Smooth muscle cell (in vitro differentiated cells): ENCODE results near the gene KCNC1. TPM values are rescaled to one million over a fixed set of nuclear protein-coding genes. Genes with fewer than 3 reads are reported as not detected.

Experiments
- DNase-seq: peaks from one replicate; lab custom pipeline; 2025; ENCODE audit not compliant: unreplicated experiment; lab: John Stamatoyannopoulos, UW
- H2AFZ ChIP-seq: fragments of 200-600 bp; sonication (generic); 2 replicates; pipeline ENCODE4 v1.6.0; 2016; ENCODE audit warnings: antibody characterized with exemption, low read depth, mild to moderate bottlenecking
- H3F3A ChIP-seq: fragments of 200-600 bp; sonication (generic); 2 replicates; pipeline ENCODE4 v1.6.0; 2017; ENCODE audit warnings: antibody characterized with exemption, low read depth
- H3K27ac ChIP-seq: fragments of 200-600 bp; sonication (generic); 2 replicates; pipeline ENCODE4 v1.5.1; 2016; ENCODE audit warnings: low read depth, mild to moderate bottlenecking
- H3K27me3 ChIP-seq: fragments of 200-600 bp; sonication (generic); 2 replicates; pipeline ENCODE4 v1.6.1; 2016; ENCODE audit warnings: low read depth, mild to moderate bottlenecking
- H3K36me3 ChIP-seq: fragments of 200-600 bp; sonication (generic); 2 replicates; pipeline ENCODE4 v1.5.1; 2016; ENCODE audit warnings: low read depth
- H3K4me1 ChIP-seq: fragments of 200-600 bp; sonication (generic); 2 replicates; pipeline ENCODE4 v1.5.1; 2016; ENCODE audit warnings: low read depth
- H3K4me2 ChIP-seq: fragments of 200-600 bp; sonication (generic); 2 replicates; pipeline ENCODE4 v1.6.0; 2016; ENCODE audit warnings: mild to moderate bottlenecking
- H3K4me3 ChIP-seq: fragments of 200-600 bp; sonication (generic); 2 replicates; pipeline ENCODE4 v1.5.1; 2016; ENCODE audit warnings: mild to moderate bottlenecking
- H3K79me2 ChIP-seq: fragments of 200-600 bp; sonication (generic); 2 replicates; pipeline ENCODE4 v1.6.0; 2016; ENCODE audit warnings: low read depth, mild to moderate bottlenecking
- H3K9ac ChIP-seq: fragments of 200-600 bp; sonication (generic); 2 replicates; pipeline ENCODE4 v1.6.0; 2016; ENCODE audit warnings: low read depth
- H3K9me3 ChIP-seq: fragments of 200-600 bp; sonication (generic); replicated peaks from 2 replicates; pipeline ENCODE4 v1.5.1; 2016; ENCODE audit warnings: low read depth
- H4K20me1 ChIP-seq: fragments of 200-600 bp; sonication (generic); 2 replicates; pipeline ENCODE4 v1.6.0; 2016; ENCODE audit warnings: low read depth
- WGBS: methylation state at CpG from one replicate; pipeline ENCODE4 v1.1.7; 2016; ENCODE audit warnings: low lambda C conversion rate; 5-methylcytosine and 5-hydroxymethylcytosine counted together
- polyA plus RNA-seq: library from polyadenylated mRNA; unstranded; fragments of >200 nt; fragmentation: Nextera tagmentation; extraction: Ambion mirVana; gene quantifications from 2 replicates; pipeline ENCODE4 v1.2.1, GENCODE V29; 2016
- total RNA-seq: library from RNA; depleted of rRNA; stranded (reverse); fragments of >200 nt; gene quantifications from 2 replicates; pipeline ENCODE4 v1.2.3, GENCODE V29; 2014
- TF ChIP-seq, protein P1 (sequence below): fragments of 200-600 bp; sonication (generic); IDR thresholded peaks from 2 replicates; pipeline ENCODE4 v1.5.1; 2017; ENCODE audit warnings: borderline replicate concordance, mild to moderate bottlenecking, antibody characterized with exemption; ENCODE audit not compliant: insufficient read depth, poor library complexity, severe bottlenecking

KCNC1 gene
- total and polyA plus RNA-seq, 2 experiments from 2014 or later, result not detected

DNA sequence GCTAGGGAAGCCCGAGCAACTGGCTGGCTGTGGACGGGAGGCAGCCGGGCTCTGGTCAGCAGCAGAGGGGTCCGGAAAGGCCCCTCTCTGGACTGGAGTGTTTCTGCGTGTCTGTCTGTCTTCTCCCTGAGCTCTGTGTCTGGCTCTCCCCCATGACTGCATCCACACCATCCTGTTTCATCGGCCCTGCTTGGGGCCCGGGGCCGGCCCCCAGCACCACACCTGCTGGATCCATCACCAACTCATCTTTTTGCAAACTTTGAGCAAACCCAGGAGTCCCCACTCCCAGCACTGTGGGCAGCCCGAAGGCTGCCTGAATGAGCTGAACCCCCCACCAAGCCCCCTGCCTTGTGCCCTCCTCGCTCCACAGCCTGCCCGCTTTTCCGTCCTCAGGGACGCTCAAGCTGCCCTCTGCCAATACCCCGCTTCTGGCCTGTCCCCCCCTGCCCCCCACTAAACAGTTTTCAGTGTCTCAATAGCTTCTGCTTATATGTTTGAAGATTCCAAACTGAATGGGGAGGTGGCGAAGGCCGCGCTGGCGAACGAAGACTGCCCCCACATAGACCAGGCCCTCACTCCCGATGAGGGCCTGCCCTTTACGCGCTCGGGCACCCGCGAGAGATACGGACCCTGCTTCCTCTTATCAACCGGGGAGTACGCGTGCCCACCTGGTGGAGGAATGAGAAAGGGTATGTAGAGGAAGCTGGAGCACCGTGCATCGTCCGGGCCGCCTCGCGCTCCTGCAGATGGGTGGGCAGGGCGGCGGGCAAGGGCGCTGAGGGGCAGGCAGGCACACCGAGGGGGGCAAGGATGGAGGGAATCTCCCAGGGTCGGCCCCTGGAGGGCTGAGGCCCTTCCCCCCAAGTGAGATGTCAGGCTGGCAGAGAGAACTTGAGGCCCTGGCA lies 44.6 kb downstream of the KCNC1 start:
- Histone ChIP-seq H3K9me3 (no peaks in the 10 kb centered on the region), H3F3A (no peaks in the 10 kb centered on the region), H3K4me1 (peaks cover under 1% of the 10 kb centered on the region), H3K27ac (no peak overlapping the region), H3K79me2 (no peaks in the 10 kb centered on the region), H2AFZ (no peak overlapping the region), H3K36me3 (no peaks in the 10 kb centered on the region), H3K4me3 (no peak overlapping the region), H3K9ac (no peak overlapping the region), H3K4me2 (no peak overlapping the region), H3K27me3 (no peaks in the 10 kb centered on the region), H4K20me1 (no peaks in the 10 kb centered on the region)
- 96% methylated on average over 40 of the region's 40 CpGs for WGBS
- TF ChIP-seq, protein P1, sequence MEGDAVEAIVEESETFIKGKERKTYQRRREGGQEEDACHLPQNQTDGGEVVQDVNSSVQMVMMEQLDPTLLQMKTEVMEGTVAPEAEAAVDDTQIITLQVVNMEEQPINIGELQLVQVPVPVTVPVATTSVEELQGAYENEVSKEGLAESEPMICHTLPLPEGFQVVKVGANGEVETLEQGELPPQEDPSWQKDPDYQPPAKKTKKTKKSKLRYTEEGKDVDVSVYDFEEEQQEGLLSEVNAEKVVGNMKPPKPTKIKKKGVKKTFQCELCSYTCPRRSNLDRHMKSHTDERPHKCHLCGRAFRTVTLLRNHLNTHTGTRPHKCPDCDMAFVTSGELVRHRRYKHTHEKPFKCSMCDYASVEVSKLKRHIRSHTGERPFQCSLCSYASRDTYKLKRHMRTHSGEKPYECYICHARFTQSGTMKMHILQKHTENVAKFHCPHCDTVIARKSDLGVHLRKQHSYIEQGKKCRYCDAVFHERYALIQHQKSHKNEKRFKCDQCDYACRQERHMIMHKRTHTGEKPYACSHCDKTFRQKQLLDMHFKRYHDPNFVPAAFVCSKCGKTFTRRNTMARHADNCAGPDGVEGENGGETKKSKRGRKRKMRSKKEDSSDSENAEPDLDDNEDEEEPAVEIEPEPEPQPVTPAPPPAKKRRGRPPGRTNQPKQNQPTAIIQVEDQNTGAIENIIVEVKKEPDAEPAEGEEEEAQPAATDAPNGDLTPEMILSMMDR, result no peak
- no peak for DNase-seq

GRCh38 chr11:17779861-17780594 lies 45.4 kb downstream of the KCNC1 start:
- Histone ChIP-seq H3K4me2 (no peak overlapping the region), H3K79me2 (no peaks in the 10 kb centered on the region), H3K27me3 (no peaks in the 10 kb centered on the region), H3F3A (no peaks in the 10 kb centered on the region), H3K4me1 (no peaks in the 10 kb centered on the region), H3K9me3 (no peaks in the 10 kb centered on the region), H3K36me3 (no peaks in the 10 kb centered on the region), H4K20me1 (no peaks in the 10 kb centered on the region), H2AFZ (no peak overlapping the region), H3K4me3 (no peak overlapping the region), H3K9ac (no peak overlapping the region), H3K27ac (no peak overlapping the region)
- TF ChIP-seq, protein P1, result no peak
- no peak for DNase-seq
- 90% methylated on average over 14 of the region's 14 CpGs for WGBS

DNA sequence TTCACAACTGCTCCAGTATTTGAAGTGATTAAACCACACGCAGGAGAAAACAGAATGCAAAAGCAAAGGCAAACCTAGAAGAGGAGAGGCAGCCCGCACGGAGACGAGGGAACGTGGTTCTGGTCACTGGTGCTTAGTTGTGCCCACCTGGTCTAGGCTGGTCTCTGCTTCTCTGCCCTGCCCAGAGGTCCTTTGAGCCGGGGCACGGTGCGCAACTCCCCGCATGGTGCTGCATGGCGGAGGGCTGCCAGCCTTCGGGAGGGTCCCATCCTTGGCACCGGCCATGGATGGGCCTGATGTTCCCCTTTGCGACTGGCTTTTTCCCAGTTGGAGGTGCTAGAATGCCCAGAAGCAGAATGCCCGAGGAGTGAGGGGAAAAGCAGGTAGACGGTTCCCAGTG lies 46.1 kb downstream of the KCNC1 start:
- TF ChIP-seq, protein P1, result no peak
- no peak for DNase-seq
- WGBS, result 96% methylated on average over 15 of the region's 15 CpGs
- Histone ChIP-seq H2AFZ (no peak overlapping the region), H3F3A (no peaks in the 10 kb centered on the region), H3K9ac (no peak overlapping the region), H3K27ac (no peak overlapping the region), H3K79me2 (no peaks in the 10 kb centered on the region), H3K4me2 (no peak overlapping the region), H3K4me3 (no peak overlapping the region), H3K4me1 (no peaks in the 10 kb centered on the region), H3K27me3 (no peaks in the 10 kb centered on the region), H3K9me3 (no peaks in the 10 kb centered on the region), H4K20me1 (no peaks in the 10 kb centered on the region), H3K36me3 (no peaks in the 10 kb centered on the region)
